Activated CD4-positive, alpha-beta memory T cell treated with anti-CD3 and anti-CD28 coated beads, Interleukin-2, amount 10 ng/mL, durations not matched to agents 7 days and 5 days (primary cell): Measurements from ENCODE around the gene PARM1. TPM values are rescaled to one million over a fixed set of nuclear protein-coding genes. Genes with fewer than 3 reads are reported as not detected.

ENCODE experiments used
- total RNA-seq, 2 experiments: library from RNA; stranded (reverse); gene quantifications; one replicate each; pipeline ENCODE4 v1.2.3, GENCODE V29; 2021

Gene PARM1
- total RNA-seq, 2 experiments from 2014 or later = not detected

Other genes starting within 250 kb of the PARM1 start
- gene BTC, start 138.6 kb upstream of the PARM1 start, total RNA-seq = not detected